CD14-positive monocyte (primary cell): ENCODE results near the gene NGRN. TPM values are rescaled to one million over a fixed set of nuclear protein-coding genes. Genes with fewer than 3 reads are reported as not detected.

Experiments used
- DNase-seq, 3 donors: peaks; one replicate each; pipeline ENCODE4 v3.0.0-alpha.2; 2011 to 2022
- H2AFZ ChIP-seq: 2 replicates; pipeline ENCODE4 v1.6.0; 2012; ENCODE audit warnings: mild to moderate bottlenecking, low read depth, low read length, inconsistent platforms; ENCODE audit not compliant: insufficient read depth, poor library complexity, severe bottlenecking
- H3K27ac ChIP-seq, 2 donors: 1 replicate in 1 of 2; 2 replicates in 1 of 2; pipeline ENCODE4 v1.5.1; 2012 to 2013; ENCODE audit warnings: low read length in 2 of 2, control low read depth in 1 of 2, inconsistent platforms in 1 of 2, low read depth in 1 of 2, mild to moderate bottlenecking in 1 of 2
- H3K27me3 ChIP-seq, 2 donors: one replicate each; pipeline versions ENCODE4 v1.6.0 to v1.6.1; 2011 to 2013; ENCODE audit warnings: low read length in 2 of 2; ENCODE audit not compliant: control insufficient read depth in 2 of 2, insufficient read depth in 2 of 2
- H3K36me3 ChIP-seq, 2 donors: replicated peaks in 1 of 2; 1 replicate in 1 of 2; 2 replicates in 1 of 2; pipeline versions ENCODE4 v1.5.1 to v1.6.1; 2012 to 2013; ENCODE audit warnings: low read length in 2 of 2, control low read depth in 1 of 2, inconsistent platforms in 1 of 2, mild to moderate bottlenecking in 1 of 2; ENCODE audit not compliant: insufficient read depth in 2 of 2, control insufficient read depth in 1 of 2
- H3K4me1 ChIP-seq, 2 donors: 1 replicate in 1 of 2; 2 replicates in 1 of 2; pipeline versions ENCODE4 v1.5.1 to v1.6.1; 2012 to 2013; ENCODE audit warnings: low read length in 2 of 2, control low read depth in 1 of 2, inconsistent platforms in 1 of 2, mild to moderate bottlenecking in 1 of 2, moderate library complexity in 1 of 2; ENCODE audit not compliant: insufficient read depth in 2 of 2, control insufficient read depth in 1 of 2
- H3K4me2 ChIP-seq: replicated peaks from 2 replicates; pipeline ENCODE3; 2012; ENCODE audit warnings: low read length, moderate library complexity, mild to moderate bottlenecking; ENCODE audit not compliant: poor library complexity, severe bottlenecking; ENCODE audit errors: extremely low read depth
- H3K4me3 ChIP-seq, 3 experiments: fragments of 200-600 bp in 1 of 3; sonication (generic) in 1 of 3; replicated peaks in 1 of 3; 1 replicate in 2 of 3; 2 replicates in 1 of 3; pipeline ENCODE4 v1.5.1; 2011 to 2013; ENCODE audit warnings: low read length in 3 of 3, mild to moderate bottlenecking in 3 of 3, control low read depth in 2 of 3, low read depth in 2 of 3, inconsistent platforms in 1 of 3, moderate library complexity in 1 of 3
- H3K79me2 ChIP-seq: 2 replicates; pipeline ENCODE4 v1.6.0; 2012; ENCODE audit warnings: mild to moderate bottlenecking, control low read depth, inconsistent platforms, low read length, moderate library complexity; ENCODE audit not compliant: insufficient read depth
- H3K9ac ChIP-seq: 2 replicates; pipeline ENCODE4 v1.6.0; 2017; ENCODE audit warnings: low read length, mild to moderate bottlenecking; ENCODE audit not compliant: insufficient read depth, poor library complexity, severe bottlenecking
- H3K9me3 ChIP-seq, 2 donors: replicated peaks in 1 of 2; 1 replicate in 1 of 2; 2 replicates in 1 of 2; pipeline versions ENCODE4 v1.5.1 to v1.6.1; 2012 to 2013; ENCODE audit warnings: low read length in 2 of 2, control low read depth in 1 of 2; ENCODE audit not compliant: control insufficient read depth in 1 of 2, insufficient read depth in 1 of 2
- H4K20me1 ChIP-seq: 2 replicates; pipeline ENCODE4 v1.6.0; 2012; ENCODE audit warnings: mild to moderate bottlenecking, low read length, control low read depth, moderate library complexity; ENCODE audit not compliant: insufficient read depth
- H3K27ac Mint-ChIP-seq, 7 donors: one replicate each; pipeline ENCODE4 v1.8.0; 2020; ENCODE audit warnings: mild to moderate bottlenecking in 7 of 7, mixed read lengths in 7 of 7, moderate library complexity in 6 of 7, inconsistent platforms in 2 of 7
- H3K27me3 Mint-ChIP-seq, 3 donors: one replicate each; pipeline ENCODE4 v1.8.0; 2021 to 2022; ENCODE audit warnings: low read depth in 3 of 3, mild to moderate bottlenecking in 3 of 3, mixed read lengths in 3 of 3, moderate library complexity in 3 of 3, inconsistent platforms in 1 of 3
- H3K36me3 Mint-ChIP-seq, 2 donors: one replicate each; pipeline ENCODE4 v1.8.0; 2020; ENCODE audit warnings: mixed read lengths in 2 of 2, inconsistent platforms in 1 of 2, mild to moderate bottlenecking in 1 of 2
- H3K4me1 Mint-ChIP-seq: one replicate; pipeline ENCODE4 v1.8.0; 2020; ENCODE audit warnings: mild to moderate bottlenecking, mixed read lengths
- H3K4me3 Mint-ChIP-seq, 2 donors: one replicate each; pipeline ENCODE4 v1.8.0; 2020; ENCODE audit warnings: mild to moderate bottlenecking in 2 of 2, mixed read lengths in 2 of 2, moderate library complexity in 1 of 2
- H3K9me3 Mint-ChIP-seq, 7 donors: one replicate each; pipeline ENCODE4 v1.8.0; 2020 to 2022; ENCODE audit warnings: mixed read lengths in 7 of 7, mild to moderate bottlenecking in 6 of 7, moderate library complexity in 6 of 7, inconsistent platforms in 2 of 7
- CTCF ChIP-seq: fragments of 200-600 bp; IDR thresholded peaks from one replicate; pipeline ENCODE4 v1.8.0; 2022; ENCODE audit warnings: antibody characterized with exemption, mild to moderate bottlenecking
- whole genome bisulfite sequencing: methylation state at CpG from one replicate; pipeline ENCODE4 v1.1.5; 2013; ENCODE audit warnings: missing lambda C conversion rate; ENCODE audit not compliant: insufficient coverage; 5-methylcytosine and 5-hydroxymethylcytosine counted together
- intact Hi-C, 2 donors: fragments of 100-400 bp; cut with micrococcal nuclease; formaldehyde crosslinking; loops; one replicate each; pipeline versions ENCODE4 v1.15.0 to v1.15.1; 2023
- polyA plus RNA-seq, 3 donors: library from polyadenylated mRNA; depleted of rRNA in 1 of 3; unstranded in 2 of 3; stranded (reverse) in 1 of 3; fragments of 300-500 nt in 2 of 3; fragments of >200 nt in 1 of 3; fragmentation: Illumina TruSeq in 2 of 3; gene quantifications; 1 replicate in 2 of 3; 2 replicates in 1 of 3; pipeline ENCODE4 v1.2.3, GENCODE V29; 2012 to 2021

Gene NGRN
- polyA plus RNA-seq, 3 donors, result 14.4 to 20.3 (median 18.9) TPM

GRCh38 chr15:90307661-90308060 lies 42.2 kb downstream of the NGRN start:
- Histone ChIP-seq H3K4me1 (peaks cover 21 to 27% of the 10 kb centered on the region in 2 donors), H2AFZ (no peak overlapping the region), H3K4me3 (no peak overlapping the region), H3K9me3 (no peaks in the 10 kb centered on the region), H3K27me3 (no peaks in the 10 kb centered on the region), H3K27ac (no peak overlapping the region), H4K20me1 (no peaks in the 10 kb centered on the region), H3K79me2 (no peaks in the 10 kb centered on the region), H3K4me2 (no peak overlapping the region), H3K9ac (no peak overlapping the region), H3K36me3 (no peaks in the 10 kb centered on the region)
- no peaks in the 10 kb centered on the region for H3K9me3 Mint-ChIP-seq
- WGBS, result 100% methylated on average over 1 of the region's 2 CpGs
- intact Hi-C loops, result no loop called here
- H3K4me3 Mint-ChIP-seq, result no peak overlapping the region
- no peak for TF ChIP-seq CTCF
- H3K4me1 Mint-ChIP-seq, result peaks cover 27% of the 10 kb centered on the region
- peaks cover 0 to 3% (median 2%) of the 10 kb centered on the region in 3 donors for H3K27me3 Mint-ChIP-seq
- H3K36me3 Mint-ChIP-seq, result no peaks in the 10 kb centered on the region
- no peak for DNase-seq
- H3K27ac Mint-ChIP-seq, result no peak overlapping the region

- H3K9me3 Mint-ChIP-seq, result no peaks in the 10 kb centered on the region
Measured at GRCh38 chr15:90309020-90309419, 43.5 kb downstream of the NGRN start.

More at GRCh38 chr15:90309020-90309419, 43.5 kb downstream of the NGRN start:
- H3K4me1 ChIP-seq, result peaks cover 21 to 27% of the 10 kb centered on the region in 2 donors
- H3K79me2 ChIP-seq, result no peaks in the 10 kb centered on the region
- no peak overlapping the region for H2AFZ ChIP-seq
- peaks cover 0 to 4% (median 3%) of the 10 kb centered on the region in 3 donors for H3K27me3 Mint-ChIP-seq
- H3K4me1 Mint-ChIP-seq, result peaks cover 27% of the 10 kb centered on the region
- H3K9ac ChIP-seq, result no peak overlapping the region
- no peaks in the 10 kb centered on the region for H3K36me3 ChIP-seq
- no peak for TF ChIP-seq CTCF
- no peak overlapping the region for H3K4me3 ChIP-seq
- H3K4me2 ChIP-seq, result no peak overlapping the region
- intact Hi-C loops, result no loop called here
- no peaks in the 10 kb centered on the region for H3K9me3 ChIP-seq
- H3K4me3 Mint-ChIP-seq, result no peak overlapping the region
- no peak overlapping the region for H3K27ac Mint-ChIP-seq
- H3K36me3 Mint-ChIP-seq, result no peaks in the 10 kb centered on the region
- no peaks in the 10 kb centered on the region for H3K27me3 ChIP-seq
- H4K20me1 ChIP-seq, result no peaks in the 10 kb centered on the region
- H3K27ac ChIP-seq, result no peak overlapping the region
- no peak for DNase-seq
- 100% methylated on average over 4 of the region's 4 CpGs for WGBS
